Left lung (tissue), 10 donors: ENCODE results near the gene HOXA9. TPM values are rescaled to one million over a fixed set of nuclear protein-coding genes. Genes with fewer than 3 reads are reported as not detected.

Experiments
- ATAC-seq: fragments of 200-7000 bp; cut with Tn5 transposase; one replicate; pipeline ENCODE4 v1.9.1; 2020; ENCODE audit warnings: moderate library complexity
- DNase-seq, 4 donors: peaks; one replicate each; pipeline ENCODE4 v3.0.0-alpha.2; 2013 to 2020
- H3K27ac ChIP-seq, 2 donors: fragments of 200-600 bp; sonication (generic) in 1 of 2; one replicate each; pipeline versions ENCODE4 v1.5.0 to v1.8.0; 2020 to 2021
- H3K27me3 ChIP-seq, 2 donors: fragments of 200-600 bp; sonication (generic) in 1 of 2; one replicate each; pipeline versions ENCODE4 v1.5.0 to v1.8.0; 2020 to 2021
- H3K36me3 ChIP-seq, 2 donors: fragments of 200-600 bp; sonication (generic) in 1 of 2; one replicate each; pipeline versions ENCODE4 v1.5.0 to v1.8.0; 2020 to 2021
- H3K4me1 ChIP-seq, 2 donors: fragments of 200-600 bp; one replicate each; pipeline ENCODE4 v1.8.0; 2021
- H3K4me3 ChIP-seq, 2 donors: fragments of 200-600 bp; sonication (generic) in 1 of 2; one replicate each; pipeline versions ENCODE4 v1.5.0 to v1.8.0; 2020 to 2021; ENCODE audit warnings: mild to moderate bottlenecking in 1 of 2
- H3K9me3 ChIP-seq, 2 donors: fragments of 200-600 bp; sonication (generic) in 1 of 2; one replicate each; pipeline versions ENCODE4 v1.5.0 to v1.8.0; 2020 to 2021
- intact Hi-C, 2 donors: fragments of 100-400 bp; cut with DNase I; formaldehyde crosslinking; loops; one replicate each; pipeline versions ENCODE4 v1.11.2 to v1.14.2; 2022
- polyA plus RNA-seq, 6 donors: library from polyadenylated mRNA; unstranded; fragments of 120-200 nt; gene quantifications; one replicate each; pipeline ENCODE4 v1.2.1, GENCODE V29; 2013; ENCODE audit not compliant: insufficient read length in 6 of 6
- total RNA-seq, 2 donors: library from RNA; stranded (reverse); fragmentation: NEBNext Ultra II Directional; extraction: Animal tissue kit (Norgen Biotek cat#: 25700); gene quantifications; one replicate each; pipeline ENCODE4 v1.2.1, GENCODE V29; 2021
- TF ChIP-seq, protein P1 (sequence below), 2 donors: fragments of 200-600 bp; sonication (generic) in 1 of 2; IDR thresholded peaks; one replicate each; pipeline versions ENCODE4 v1.5.0 to v1.8.0; 2021; ENCODE audit warnings: antibody characterized with exemption in 2 of 2
- donor health status: DM: no; HTN: yes; CAD: no.
- donor health status: DM: no; HTN: no; CAD: no.

The HOXA9 gene
- total and polyA plus RNA-seq, 8 donors, result 0.38 to 1.4 (median 0.57) TPM

DNA sequence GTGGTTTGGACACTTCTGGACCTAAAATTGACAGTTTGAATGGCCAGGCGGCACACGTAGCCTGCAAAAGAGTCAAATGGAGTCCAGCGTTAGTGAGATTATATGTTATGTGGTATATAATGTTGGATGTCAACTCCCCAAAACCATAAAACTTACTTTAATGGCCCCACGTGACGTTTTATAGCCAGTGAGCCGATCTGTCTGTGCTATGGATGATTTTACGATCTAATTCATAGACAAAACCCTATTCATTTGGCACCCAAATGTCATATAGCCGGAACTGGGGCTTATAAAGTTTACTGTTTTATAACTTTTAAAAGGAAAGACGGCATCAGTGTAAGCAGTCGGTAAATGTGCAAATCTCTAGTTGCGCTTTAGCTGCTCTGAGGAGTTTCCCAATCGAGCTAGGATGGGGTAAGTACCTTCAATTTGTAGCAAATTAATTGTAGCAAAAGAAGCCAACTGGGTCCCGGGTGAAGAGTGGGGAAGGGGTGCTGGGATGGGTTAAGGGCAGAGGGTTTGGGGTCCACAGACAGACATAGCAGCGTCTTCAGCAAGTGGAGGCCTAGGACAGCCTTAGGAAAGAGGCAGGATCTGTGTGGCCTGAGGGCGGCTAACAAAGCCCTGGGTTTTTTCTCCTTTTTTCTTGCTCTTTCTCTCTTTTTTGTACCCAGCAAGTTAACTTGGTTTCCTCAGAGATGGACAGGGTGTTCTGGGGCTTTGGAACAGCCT is 25.0 kb downstream of the HOXA9 start:
- Histone ChIP-seq H3K4me1 (peaks cover 9 to 23% of the 10 kb centered on the region in 2 donors), H3K9me3 (no peaks in the 10 kb centered on the region), H3K27me3 (peaks cover 22 to 100% of the 10 kb centered on the region in 2 donors), H3K36me3 (no peaks in the 10 kb centered on the region), H3K27ac (peak overlapping the region; percentile 86 to 92), H3K4me3 (peak overlapping the region; percentile 12 to 52)
- TF ChIP-seq, protein P1, sequence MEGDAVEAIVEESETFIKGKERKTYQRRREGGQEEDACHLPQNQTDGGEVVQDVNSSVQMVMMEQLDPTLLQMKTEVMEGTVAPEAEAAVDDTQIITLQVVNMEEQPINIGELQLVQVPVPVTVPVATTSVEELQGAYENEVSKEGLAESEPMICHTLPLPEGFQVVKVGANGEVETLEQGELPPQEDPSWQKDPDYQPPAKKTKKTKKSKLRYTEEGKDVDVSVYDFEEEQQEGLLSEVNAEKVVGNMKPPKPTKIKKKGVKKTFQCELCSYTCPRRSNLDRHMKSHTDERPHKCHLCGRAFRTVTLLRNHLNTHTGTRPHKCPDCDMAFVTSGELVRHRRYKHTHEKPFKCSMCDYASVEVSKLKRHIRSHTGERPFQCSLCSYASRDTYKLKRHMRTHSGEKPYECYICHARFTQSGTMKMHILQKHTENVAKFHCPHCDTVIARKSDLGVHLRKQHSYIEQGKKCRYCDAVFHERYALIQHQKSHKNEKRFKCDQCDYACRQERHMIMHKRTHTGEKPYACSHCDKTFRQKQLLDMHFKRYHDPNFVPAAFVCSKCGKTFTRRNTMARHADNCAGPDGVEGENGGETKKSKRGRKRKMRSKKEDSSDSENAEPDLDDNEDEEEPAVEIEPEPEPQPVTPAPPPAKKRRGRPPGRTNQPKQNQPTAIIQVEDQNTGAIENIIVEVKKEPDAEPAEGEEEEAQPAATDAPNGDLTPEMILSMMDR (IDR thresholded peaks at IDR 0.05), result no peak
- intact Hi-C loops, result loop anchor here in 1 of 2 donors (5.0 kb wide), 1 partner anchor 43 kb away; the partner anchor contains the start of gene HOXA1
- DNase-seq (peak in 1 of 4 donors; percentile 41), ATAC-seq (no peak)

DNA sequence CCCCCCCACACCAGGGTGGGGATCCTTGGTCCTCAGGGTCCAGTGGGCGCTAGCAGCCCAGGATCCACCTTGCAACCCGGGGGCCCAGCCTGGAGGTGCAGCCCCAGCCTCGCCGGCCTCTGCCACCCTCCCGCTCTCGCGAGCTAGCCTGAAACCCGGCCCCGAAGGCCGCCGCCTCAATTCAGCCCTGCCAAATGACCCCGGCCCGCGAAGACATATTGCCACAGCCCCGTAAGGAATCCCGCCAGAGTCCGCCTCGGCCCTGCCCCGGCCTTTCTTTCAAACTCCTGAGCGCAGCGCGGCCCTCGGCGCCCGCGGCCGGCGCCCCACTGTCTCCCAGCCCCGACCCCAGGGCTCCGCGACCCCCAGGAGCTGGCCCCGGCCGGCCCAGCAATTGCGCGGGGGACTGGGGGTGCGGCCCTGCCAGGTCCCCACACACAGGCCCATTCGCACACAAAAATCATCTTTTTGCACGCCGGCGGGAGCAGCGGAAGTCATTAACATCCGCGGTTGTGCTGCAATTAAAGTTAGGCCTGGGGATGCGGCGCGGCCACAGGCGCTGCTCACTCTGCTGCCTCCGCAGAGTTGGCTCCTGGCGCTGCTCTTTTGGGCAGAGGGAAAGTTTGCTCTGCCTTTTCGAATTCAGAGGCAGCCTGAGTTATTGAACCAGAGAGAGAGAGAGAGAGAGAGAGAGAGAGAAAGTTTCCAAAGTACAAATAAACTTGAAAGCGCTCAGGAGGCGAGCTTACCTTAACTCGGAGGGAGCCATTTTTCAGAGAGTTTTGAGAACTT is 25.8 kb downstream of the HOXA9 start:
- H3K4me3 ChIP-seq, result peak overlapping the region; percentile 0 to 52
- no peak for ATAC-seq
- peaks cover 18 to 99% of the 10 kb centered on the region in 2 donors for H3K27me3 ChIP-seq
- intact Hi-C loops, result loop anchor here in 1 of 2 donors (5.0 kb wide), 1 partner anchor 42 kb away; the partner anchor contains the start of gene HOXA1
- H3K9me3 ChIP-seq, result no peaks in the 10 kb centered on the region
- TF ChIP-seq, protein P1 (IDR thresholded peaks at IDR 0.05), result no peak
- H3K27ac ChIP-seq, result peak overlapping the region; percentile 86 to 92
- peak in 3 of 4 donors; percentile 34 to 75 (median 35) for DNase-seq
- no peaks in the 10 kb centered on the region for H3K36me3 ChIP-seq
- H3K4me1 ChIP-seq, result peaks cover 9 to 31% of the 10 kb centered on the region in 2 donors

DNA sequence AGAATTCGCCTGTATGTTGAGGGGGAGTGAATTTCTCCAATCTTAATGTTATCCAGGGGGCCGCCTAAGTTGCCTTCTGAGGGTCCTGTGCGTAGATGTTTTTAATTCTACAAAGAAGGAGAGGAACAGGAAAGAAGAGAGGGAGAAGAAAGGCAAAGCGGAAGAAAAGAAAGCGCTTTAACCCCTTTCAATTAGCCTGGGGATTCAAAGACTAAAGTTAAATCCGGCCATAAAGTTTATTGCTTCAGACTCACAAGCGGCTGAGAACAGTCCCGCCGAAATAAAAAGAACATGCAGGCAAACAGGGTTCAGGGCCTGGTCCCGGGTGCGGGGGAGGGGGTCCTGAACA is 26.4 kb downstream of the HOXA9 start:
- peaks cover 13 to 99% of the 10 kb centered on the region in 2 donors for H3K27me3 ChIP-seq
- H3K9me3 ChIP-seq, result no peaks in the 10 kb centered on the region
- H3K36me3 ChIP-seq, result no peaks in the 10 kb centered on the region
- ATAC-seq (no peak), DNase-seq (peak in 2 of 4 donors; percentile 22 to 39)
- intact Hi-C loops, result no loop called here
- TF ChIP-seq, protein P1 (IDR thresholded peaks at IDR 0.05), result no peak
- peak overlapping the region; percentile 86 to 92 for H3K27ac ChIP-seq
- H3K4me3 ChIP-seq, result peak overlapping the region; percentile 0 to 52
- peaks cover 14 to 36% of the 10 kb centered on the region in 2 donors for H3K4me1 ChIP-seq

DNA sequence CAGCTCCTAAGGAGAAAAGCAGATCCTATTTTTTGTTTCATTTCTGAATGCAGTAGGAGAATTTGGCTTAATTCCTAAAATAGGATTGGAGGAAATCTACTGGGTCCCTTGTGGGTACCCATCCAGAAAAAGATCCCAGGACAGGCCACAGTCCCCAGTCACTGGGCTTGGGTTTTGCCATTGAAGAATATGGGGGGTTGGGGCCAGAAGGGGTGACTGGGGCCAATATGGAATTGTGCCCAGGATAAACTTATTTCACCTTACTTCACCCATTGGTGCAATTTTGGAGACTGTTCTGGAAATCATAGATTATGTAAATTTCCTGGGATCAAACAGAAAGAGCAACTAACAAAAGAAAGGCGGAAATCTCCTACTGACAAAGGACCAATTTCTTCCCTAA is 26.9 kb downstream of the HOXA9 start:
- H3K4me1 ChIP-seq, result peaks cover 17 to 39% of the 10 kb centered on the region in 2 donors
- H3K4me3 ChIP-seq, result peak overlapping the region in 1 of 2 donors; percentile 52
- H3K36me3 ChIP-seq, result no peaks in the 10 kb centered on the region
- peaks cover 13 to 99% of the 10 kb centered on the region in 2 donors for H3K27me3 ChIP-seq
- DNase-seq, result peak in 2 of 4 donors; percentile 21 to 30
- peak overlapping the region; percentile 86 to 92 for H3K27ac ChIP-seq
- ATAC-seq, result no peak
- TF ChIP-seq, protein P1 (IDR thresholded peaks at IDR 0.05), result no peak
- intact Hi-C loops, result no loop called here
- H3K9me3 ChIP-seq, result no peaks in the 10 kb centered on the region
